Liver (tissue), 3 donors: ENCODE data around the gene LMLN.

Experiments used
- ATF3 ChIP-seq: IDR thresholded peaks from 2 replicates; pipeline ENCODE4 v1.6.1; 2016; ENCODE audit warnings: antibody characterized with exemption
- CTCF ChIP-seq: fragments of 150-350 bp; IDR thresholded peaks from 2 replicates; pipeline ENCODE4 v1.5.1; 2017; ENCODE audit warnings: improper control_type of control experiment, low read depth, low read length; ENCODE audit not compliant: missing input control
- EGR1 ChIP-seq, 2 donors: IDR thresholded peaks; 2 replicates each; pipeline ENCODE4 v1.6.1; 2016 to 2018; ENCODE audit warnings: antibody characterized with exemption in 2 of 2, low read depth in 2 of 2
- FOXA1 ChIP-seq: IDR thresholded peaks from 2 replicates; pipeline ENCODE4 v1.6.1; 2016; ENCODE audit warnings: antibody characterized with exemption
- GABPA ChIP-seq, 2 donors: IDR thresholded peaks in 1 of 2; conservative IDR thresholded peaks in 1 of 2; 2 replicates each; pipeline ENCODE4 v1.6.1; 2016; ENCODE audit warnings: antibody characterized with exemption in 2 of 2, mild to moderate bottlenecking in 1 of 2, moderate library complexity in 1 of 2
- JUND ChIP-seq, 2 donors: IDR thresholded peaks; 2 replicates each; pipeline ENCODE4 v1.6.1; 2016; ENCODE audit warnings: antibody characterized with exemption in 2 of 2
- RAD21 ChIP-seq, 2 donors: IDR thresholded peaks; 2 replicates each; pipeline ENCODE4 v1.6.1; 2016; ENCODE audit warnings: antibody characterized with exemption in 2 of 2, mild to moderate bottlenecking in 2 of 2
- RXRA ChIP-seq, 2 donors: IDR thresholded peaks; 2 replicates each; pipeline ENCODE4 v1.6.1; 2017 to 2018; ENCODE audit warnings: antibody characterized with exemption in 2 of 2, mild to moderate bottlenecking in 1 of 2
- SP1 ChIP-seq: IDR thresholded peaks from 2 replicates; pipeline ENCODE4 v1.6.1; 2018; ENCODE audit warnings: antibody characterized with exemption, mild to moderate bottlenecking
- TAF1 ChIP-seq: conservative IDR thresholded peaks from 2 replicates; pipeline ENCODE4 v1.6.1; 2016; ENCODE audit warnings: antibody characterized with exemption, mild to moderate bottlenecking
- YY1 ChIP-seq: IDR thresholded peaks from 2 replicates; pipeline ENCODE4 v1.6.1; 2016; ENCODE audit warnings: antibody characterized with exemption, mild to moderate bottlenecking
- TF ChIP-seq, protein P1 (sequence below): IDR thresholded peaks from 2 replicates; pipeline ENCODE4 v1.6.1; 2016; ENCODE audit warnings: antibody characterized with exemption
- TF ChIP-seq, protein P2 (sequence below): IDR thresholded peaks from 2 replicates; pipeline ENCODE4 v1.6.1; 2016; ENCODE audit warnings: antibody characterized with exemption, mild to moderate bottlenecking
- donor health status: healthy.
- donor health status: healthy.

GRCh38 chr3:197955892-197956477 is 4.0 kb upstream of the LMLN start:
- TF ChIP-seq RXRA (IDR thresholded peaks at IDR 0.05): no peak
- TF ChIP-seq CTCF: no peak
- TF ChIP-seq EGR1 (IDR thresholded peaks at IDR 0.05; ENCODE audit: low read depth in 2 of 2): no peak
- no peak for TF ChIP-seq SP1
- TF ChIP-seq TAF1: no peak
- TF ChIP-seq ATF3: no peak
- TF ChIP-seq, protein P1, sequence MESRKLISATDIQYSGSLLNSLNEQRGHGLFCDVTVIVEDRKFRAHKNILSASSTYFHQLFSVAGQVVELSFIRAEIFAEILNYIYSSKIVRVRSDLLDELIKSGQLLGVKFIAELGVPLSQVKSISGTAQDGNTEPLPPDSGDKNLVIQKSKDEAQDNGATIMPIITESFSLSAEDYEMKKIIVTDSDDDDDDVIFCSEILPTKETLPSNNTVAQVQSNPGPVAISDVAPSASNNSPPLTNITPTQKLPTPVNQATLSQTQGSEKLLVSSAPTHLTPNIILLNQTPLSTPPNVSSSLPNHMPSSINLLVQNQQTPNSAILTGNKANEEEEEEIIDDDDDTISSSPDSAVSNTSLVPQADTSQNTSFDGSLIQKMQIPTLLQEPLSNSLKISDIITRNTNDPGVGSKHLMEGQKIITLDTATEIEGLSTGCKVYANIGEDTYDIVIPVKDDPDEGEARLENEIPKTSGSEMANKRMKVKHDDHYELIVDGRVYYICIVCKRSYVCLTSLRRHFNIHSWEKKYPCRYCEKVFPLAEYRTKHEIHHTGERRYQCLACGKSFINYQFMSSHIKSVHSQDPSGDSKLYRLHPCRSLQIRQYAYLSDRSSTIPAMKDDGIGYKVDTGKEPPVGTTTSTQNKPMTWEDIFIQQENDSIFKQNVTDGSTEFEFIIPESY: no peak
- no peak for TF ChIP-seq RAD21 (IDR thresholded peaks at IDR 0.05)
- TF ChIP-seq, protein P2, sequence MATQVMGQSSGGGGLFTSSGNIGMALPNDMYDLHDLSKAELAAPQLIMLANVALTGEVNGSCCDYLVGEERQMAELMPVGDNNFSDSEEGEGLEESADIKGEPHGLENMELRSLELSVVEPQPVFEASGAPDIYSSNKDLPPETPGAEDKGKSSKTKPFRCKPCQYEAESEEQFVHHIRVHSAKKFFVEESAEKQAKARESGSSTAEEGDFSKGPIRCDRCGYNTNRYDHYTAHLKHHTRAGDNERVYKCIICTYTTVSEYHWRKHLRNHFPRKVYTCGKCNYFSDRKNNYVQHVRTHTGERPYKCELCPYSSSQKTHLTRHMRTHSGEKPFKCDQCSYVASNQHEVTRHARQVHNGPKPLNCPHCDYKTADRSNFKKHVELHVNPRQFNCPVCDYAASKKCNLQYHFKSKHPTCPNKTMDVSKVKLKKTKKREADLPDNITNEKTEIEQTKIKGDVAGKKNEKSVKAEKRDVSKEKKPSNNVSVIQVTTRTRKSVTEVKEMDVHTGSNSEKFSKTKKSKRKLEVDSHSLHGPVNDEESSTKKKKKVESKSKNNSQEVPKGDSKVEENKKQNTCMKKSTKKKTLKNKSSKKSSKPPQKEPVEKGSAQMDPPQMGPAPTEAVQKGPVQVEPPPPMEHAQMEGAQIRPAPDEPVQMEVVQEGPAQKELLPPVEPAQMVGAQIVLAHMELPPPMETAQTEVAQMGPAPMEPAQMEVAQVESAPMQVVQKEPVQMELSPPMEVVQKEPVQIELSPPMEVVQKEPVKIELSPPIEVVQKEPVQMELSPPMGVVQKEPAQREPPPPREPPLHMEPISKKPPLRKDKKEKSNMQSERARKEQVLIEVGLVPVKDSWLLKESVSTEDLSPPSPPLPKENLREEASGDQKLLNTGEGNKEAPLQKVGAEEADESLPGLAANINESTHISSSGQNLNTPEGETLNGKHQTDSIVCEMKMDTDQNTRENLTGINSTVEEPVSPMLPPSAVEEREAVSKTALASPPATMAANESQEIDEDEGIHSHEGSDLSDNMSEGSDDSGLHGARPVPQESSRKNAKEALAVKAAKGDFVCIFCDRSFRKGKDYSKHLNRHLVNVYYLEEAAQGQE: no peak
- no peak for TF ChIP-seq FOXA1
- no peak for TF ChIP-seq JUND (IDR thresholded peaks at IDR 0.05)
- TF ChIP-seq YY1: no peak
- TF ChIP-seq GABPA (IDR thresholded peaks at IDR 0.05 in 1 of 2, conservative IDR thresholded peaks at IDR 0.05 in 1 of 2): no peak
